ENCODE data around the gene CYB561D1. TPM values are rescaled to one million over a fixed set of nuclear protein-coding genes. Genes with fewer than 3 reads are reported as not detected.

CYB561D1 gene
- total and polyA plus RNA-seq, 9 of the 15 experiments (the other 6 are each of a cell fraction or from before 2014, with no cell fraction given) = 0.71 to 7.2 (median 3.5) TPM

DNA sequence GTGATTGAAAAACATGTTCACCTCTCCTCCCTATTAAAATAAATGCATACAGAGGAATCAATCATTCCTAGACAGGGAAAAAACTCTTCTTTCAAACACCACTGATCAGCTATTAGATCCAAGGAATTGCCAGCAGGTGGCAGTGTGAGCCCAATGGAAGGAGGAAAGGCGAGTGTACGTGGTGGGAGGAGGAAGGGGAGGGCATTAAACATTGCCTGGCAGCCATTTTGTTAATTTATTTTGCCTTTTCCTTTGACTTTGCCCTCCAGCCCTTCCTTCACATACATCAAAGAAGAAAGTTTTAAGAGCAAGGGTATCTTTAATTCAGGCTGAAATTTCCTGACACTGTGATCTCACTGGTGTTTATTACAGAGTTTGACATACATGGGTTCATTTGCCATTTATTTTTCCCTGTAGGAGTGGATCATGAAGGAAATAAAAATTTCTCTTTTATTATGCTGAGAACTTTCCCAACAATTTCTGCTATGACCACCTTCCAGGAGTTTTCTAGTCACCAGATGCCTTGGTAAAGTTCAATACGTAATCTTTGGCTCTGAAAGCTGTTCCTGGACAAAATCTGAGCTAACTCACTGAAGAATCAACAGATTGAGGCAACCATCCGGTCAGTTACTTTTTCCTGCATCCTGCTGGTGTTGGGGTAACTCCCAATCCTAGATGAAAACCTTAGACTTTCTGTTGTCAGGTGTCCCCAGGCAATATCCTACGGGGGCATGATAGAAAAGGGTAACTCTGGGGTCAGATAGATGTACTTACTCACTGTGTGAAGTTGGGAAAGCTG, 52.6 kb downstream of the CYB561D1 start (continued):
- TF ChIP-seq, protein P1, sequence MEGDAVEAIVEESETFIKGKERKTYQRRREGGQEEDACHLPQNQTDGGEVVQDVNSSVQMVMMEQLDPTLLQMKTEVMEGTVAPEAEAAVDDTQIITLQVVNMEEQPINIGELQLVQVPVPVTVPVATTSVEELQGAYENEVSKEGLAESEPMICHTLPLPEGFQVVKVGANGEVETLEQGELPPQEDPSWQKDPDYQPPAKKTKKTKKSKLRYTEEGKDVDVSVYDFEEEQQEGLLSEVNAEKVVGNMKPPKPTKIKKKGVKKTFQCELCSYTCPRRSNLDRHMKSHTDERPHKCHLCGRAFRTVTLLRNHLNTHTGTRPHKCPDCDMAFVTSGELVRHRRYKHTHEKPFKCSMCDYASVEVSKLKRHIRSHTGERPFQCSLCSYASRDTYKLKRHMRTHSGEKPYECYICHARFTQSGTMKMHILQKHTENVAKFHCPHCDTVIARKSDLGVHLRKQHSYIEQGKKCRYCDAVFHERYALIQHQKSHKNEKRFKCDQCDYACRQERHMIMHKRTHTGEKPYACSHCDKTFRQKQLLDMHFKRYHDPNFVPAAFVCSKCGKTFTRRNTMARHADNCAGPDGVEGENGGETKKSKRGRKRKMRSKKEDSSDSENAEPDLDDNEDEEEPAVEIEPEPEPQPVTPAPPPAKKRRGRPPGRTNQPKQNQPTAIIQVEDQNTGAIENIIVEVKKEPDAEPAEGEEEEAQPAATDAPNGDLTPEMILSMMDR (IDR thresholded peaks at IDR 0.05 in 2 of 3, conservative IDR thresholded peaks at IDR 0.05 in 1 of 3; ENCODE audit: insufficient read depth in 2 of 3, low read depth in 1 of 3, low read length in 3 of 3) = peak; percentile 91 to 99 (median 93)
- TF ChIP-seq CC2D1A (IDR thresholded peaks at IDR 0.05) (peak; percentile 84), CTBP1 (IDR thresholded peaks at IDR 0.05; ENCODE audit: borderline replicate concordance) (peak; percentile 37; the same call in 1 of the 2 replicates), ZFP36 (IDR thresholded peaks at IDR 0.05; ENCODE audit: low read depth, low read length, partially characterized antibody) (no peak), ZNF444 (CRISPR knock-in tag; IDR thresholded peaks at IDR 0.05) (0 out of 2 replicates have a peak, but pooled peaks have one; percentile 56), NEUROD1 (IDR thresholded peaks at IDR 0.05; ENCODE audit: borderline replicate concordance, low read depth, low read length, partially characterized antibody) (peak; percentile 12), MCM7 (IDR thresholded peaks at IDR 0.05) (no peak), ZBTB1 (CRISPR knock-in tag; IDR thresholded peaks at IDR 0.05; ENCODE audit: borderline replicate concordance, low read depth) (no peak), XRCC3 (IDR thresholded peaks at IDR 0.05) (no peak), REST (IDR thresholded peaks at IDR 0.05; ENCODE audit: borderline replicate concordance) (peak; percentile 92; the same call in 1 of the 2 replicates), REST (CRISPR knock-in tag; IDR thresholded peaks at IDR 0.05; ENCODE audit: low read depth) (no peak)
- TF ChIP-seq, protein P2, sequence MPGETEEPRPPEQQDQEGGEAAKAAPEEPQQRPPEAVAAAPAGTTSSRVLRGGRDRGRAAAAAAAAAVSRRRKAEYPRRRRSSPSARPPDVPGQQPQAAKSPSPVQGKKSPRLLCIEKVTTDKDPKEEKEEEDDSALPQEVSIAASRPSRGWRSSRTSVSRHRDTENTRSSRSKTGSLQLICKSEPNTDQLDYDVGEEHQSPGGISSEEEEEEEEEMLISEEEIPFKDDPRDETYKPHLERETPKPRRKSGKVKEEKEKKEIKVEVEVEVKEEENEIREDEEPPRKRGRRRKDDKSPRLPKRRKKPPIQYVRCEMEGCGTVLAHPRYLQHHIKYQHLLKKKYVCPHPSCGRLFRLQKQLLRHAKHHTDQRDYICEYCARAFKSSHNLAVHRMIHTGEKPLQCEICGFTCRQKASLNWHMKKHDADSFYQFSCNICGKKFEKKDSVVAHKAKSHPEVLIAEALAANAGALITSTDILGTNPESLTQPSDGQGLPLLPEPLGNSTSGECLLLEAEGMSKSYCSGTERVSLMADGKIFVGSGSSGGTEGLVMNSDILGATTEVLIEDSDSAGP (CRISPR knock-in tag; IDR thresholded peaks at IDR 0.05) = no peak
- TF ChIP-seq, protein P3, sequence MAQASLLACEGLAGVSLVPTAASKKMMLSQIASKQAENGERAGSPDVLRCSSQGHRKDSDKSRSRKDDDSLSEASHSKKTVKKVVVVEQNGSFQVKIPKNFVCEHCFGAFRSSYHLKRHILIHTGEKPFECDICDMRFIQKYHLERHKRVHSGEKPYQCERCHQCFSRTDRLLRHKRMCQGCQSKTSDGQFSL (CRISPR knock-in tag; IDR thresholded peaks at IDR 0.05) = peak; percentile 42; the same call in 1 of the 2 replicates
- TF ChIP-seq, protein P3 (tag; IDR thresholded peaks at IDR 0.05) = no peak

Data from K562 (cell line).